Esophagus muscularis mucosa (tissue), 4 donors: Measurements from ENCODE around the gene CARMIL1.

Experiments used
- CTCF ChIP-seq, 3 experiments: fragments of 200-600 bp in 2 of 3; fragments of 450-650 bp in 1 of 3; sonication (generic) in 2 of 3; IDR thresholded peaks; one replicate each; pipeline ENCODE4 v1.5.1; 2017 to 2019; ENCODE audit warnings: antibody characterized with exemption in 3 of 3, mild to moderate bottlenecking in 2 of 3, moderate library complexity in 1 of 3
- EP300 ChIP-seq: sonication (generic); formaldehyde crosslinking; IDR thresholded peaks from one replicate; pipeline ENCODE4 v1.6.1; 2017; ENCODE audit warnings: antibody characterized with exemption
- POLR2A ChIP-seq: fragments of 450-650 bp; IDR thresholded peaks from one replicate; pipeline ENCODE4 v1.6.1; 2017; ENCODE audit warnings: antibody characterized with exemption, moderate library complexity, mild to moderate bottlenecking, low read depth
- POLR2AphosphoS5 ChIP-seq, 2 donors: sonication (generic); formaldehyde crosslinking; IDR thresholded peaks; one replicate each; pipeline ENCODE4 v1.6.1; 2017; ENCODE audit warnings: antibody characterized with exemption in 2 of 2

GRCh38 chr6:25381077-25381476, 101.9 kb downstream of the CARMIL1 start:
- no peak for TF ChIP-seq POLR2A
- no peak for TF ChIP-seq CTCF (IDR thresholded peaks at IDR 0.05)
- no peak for TF ChIP-seq POLR2AphosphoS5 (IDR thresholded peaks at IDR 0.05)
- no peak for TF ChIP-seq EP300
